ENCODE results near the gene NBEAL2. TPM values are rescaled to one million over a fixed set of nuclear protein-coding genes. Genes with fewer than 3 reads are reported as not detected.

NBEAL2 gene
- total and polyA plus RNA-seq, 10 of the 15 experiments (the other 5 are each of a cell fraction or from before 2014, with no cell fraction given): 0.07 to 127 (median 29.4) TPM

GRCh38 chr3:47009225-47010110 is 30.0 kb downstream of the NBEAL2 start (continued):
- peak; percentile 83 for TF ChIP-seq PBX3 (IDR thresholded peaks at IDR 0.05; ENCODE audit: insufficient replicate concordance, low read depth, low read length)
- no peak for TF ChIP-seq RUNX3 (IDR thresholded peaks at IDR 0.05; ENCODE audit: low read length)
- TF ChIP-seq HDAC6 (IDR thresholded peaks at IDR 0.05; ENCODE audit: unreplicated experiment): no peak
- TF ChIP-seq ZBTB33 (IDR thresholded peaks at IDR 0.05): no peak
- TF ChIP-seq POLR2AphosphoS5 (IDR thresholded peaks at IDR 0.05; ENCODE audit: low read length): peak; percentile 55
- no peak for TF ChIP-seq MYC (IDR thresholded peaks at IDR 0.05; ENCODE audit: insufficient read depth, insufficient read length, insufficient replicate concordance, low read length, severe bottlenecking)
- TF ChIP-seq SIN3A (IDR thresholded peaks at IDR 0.05; ENCODE audit: low read depth, low read length): 0 out of 2 replicates have a peak, but pooled peaks have one; percentile 29
- TF ChIP-seq ZNF274 (IDR thresholded peaks at IDR 0.05; ENCODE audit: insufficient read depth, insufficient read length): no peak
- TF ChIP-seq NFXL1 (IDR thresholded peaks at IDR 0.05; ENCODE audit: borderline replicate concordance): no peak
- no peak for TF ChIP-seq SRF (IDR thresholded peaks at IDR 0.05; ENCODE audit: low read depth in 2 of 2, low read length in 2 of 2)
- TF ChIP-seq NFYA (IDR thresholded peaks at IDR 0.05; ENCODE audit: borderline replicate concordance, low read depth, low read length): no peak
- no peak for TF ChIP-seq IRF4 (IDR thresholded peaks at IDR 0.05; ENCODE audit: low read depth, low read length)
- TF ChIP-seq SIX5 (IDR thresholded peaks at IDR 0.05; ENCODE audit: low read depth, low read length, severe bottlenecking): no peak
- TF ChIP-seq RAD21 (IDR thresholded peaks at IDR 0.05; ENCODE audit: insufficient read depth, low read depth, low read length): no peak
- TF ChIP-seq, protein P1, sequence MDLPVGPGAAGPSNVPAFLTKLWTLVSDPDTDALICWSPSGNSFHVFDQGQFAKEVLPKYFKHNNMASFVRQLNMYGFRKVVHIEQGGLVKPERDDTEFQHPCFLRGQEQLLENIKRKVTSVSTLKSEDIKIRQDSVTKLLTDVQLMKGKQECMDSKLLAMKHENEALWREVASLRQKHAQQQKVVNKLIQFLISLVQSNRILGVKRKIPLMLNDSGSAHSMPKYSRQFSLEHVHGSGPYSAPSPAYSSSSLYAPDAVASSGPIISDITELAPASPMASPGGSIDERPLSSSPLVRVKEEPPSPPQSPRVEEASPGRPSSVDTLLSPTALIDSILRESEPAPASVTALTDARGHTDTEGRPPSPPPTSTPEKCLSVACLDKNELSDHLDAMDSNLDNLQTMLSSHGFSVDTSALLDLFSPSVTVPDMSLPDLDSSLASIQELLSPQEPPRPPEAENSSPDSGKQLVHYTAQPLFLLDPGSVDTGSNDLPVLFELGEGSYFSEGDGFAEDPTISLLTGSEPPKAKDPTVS (IDR thresholded peaks at IDR 0.05; ENCODE audit: low read depth, low read length): no peak
- no peak for TF ChIP-seq MAX (IDR thresholded peaks at IDR 0.05; ENCODE audit: low read depth, low read length)
- TF ChIP-seq IKZF2 (IDR thresholded peaks at IDR 0.05): no peak
- TF ChIP-seq CTCF (IDR thresholded peaks at IDR 0.05 in 2 of 3, conservative IDR thresholded peaks at IDR 0.05 in 1 of 3; ENCODE audit: control insufficient read depth in 2 of 3, extremely low read depth in 1 of 3, insufficient read depth in 1 of 3, low read depth in 3 of 3, low read length in 3 of 3): no peak
- peak; percentile 53 to 54; a peak in 2 of 4 replicates for TF ChIP-seq BHLHE40 (IDR thresholded peaks at IDR 0.05; ENCODE audit: borderline replicate concordance in 1 of 2, low read depth in 2 of 2, low read length in 1 of 2)
- peak; percentile 51; the same call in 1 of the 2 replicates for TF ChIP-seq MXI1 (IDR thresholded peaks at IDR 0.05; ENCODE audit: low read depth, low read length)
- TF ChIP-seq TCF12 (IDR thresholded peaks at IDR 0.05; ENCODE audit: low read depth, low read length): no peak

Data from GM12878 (cell line).